Neural cell (in vitro differentiated cells): Measurements from ENCODE around the gene ELN. TPM values are rescaled to one million over a fixed set of nuclear protein-coding genes. Genes with fewer than 3 reads are reported as not detected.

Source experiments
- H2AFZ ChIP-seq: fragments of 200-600, 300-800 bp; sonication (generic), shearing (Covaris generic); 2 replicates; pipeline ENCODE4 v1.6.0; 2014; ENCODE audit warnings: low read depth, mild to moderate bottlenecking, antibody characterized with exemption, low read length, moderate library complexity
- H3F3A ChIP-seq: fragments of 200-600 bp; shearing (Covaris generic); 2 replicates; pipeline ENCODE4 v1.6.1; 2016; ENCODE audit warnings: mild to moderate bottlenecking, moderate library complexity, mixed read lengths, antibody characterized with exemption, low read length; ENCODE audit not compliant: insufficient read depth, poor library complexity, severe bottlenecking
- H3K27ac ChIP-seq: fragments of 200-600, 300-800 bp; sonication (generic), shearing (Covaris generic); 2 replicates; pipeline ENCODE4 v1.5.1; 2014; ENCODE audit warnings: mild to moderate bottlenecking, low read length, moderate library complexity
- H3K27me3 ChIP-seq: fragments of 300-800, 200-600 bp; sonication (generic), shearing (Covaris generic); 2 replicates; pipeline ENCODE4 v1.6.0; 2014; ENCODE audit warnings: mild to moderate bottlenecking, low read depth, low read length, moderate library complexity; ENCODE audit not compliant: insufficient read depth
- H3K36me3 ChIP-seq: fragments of 300-800, 200-600 bp; sonication (generic), shearing (Covaris generic); 2 replicates; pipeline ENCODE4 v1.5.1; 2014; ENCODE audit warnings: mild to moderate bottlenecking, antibody characterized with exemption, low read length, moderate library complexity; ENCODE audit not compliant: insufficient read depth
- H3K4me2 ChIP-seq: fragments of 300-800, 200-600 bp; sonication (generic), shearing (Covaris generic); 2 replicates; pipeline ENCODE4 v1.6.0; 2014; ENCODE audit warnings: mild to moderate bottlenecking, low read length
- H3K4me3 ChIP-seq: fragments of 300-800, 200-600 bp; sonication (generic), shearing (Covaris generic); 2 replicates; pipeline ENCODE4 v1.5.1; 2014; ENCODE audit warnings: mild to moderate bottlenecking, low read length, moderate library complexity
- H3K79me2 ChIP-seq: fragments of 200-600 bp; shearing (Covaris generic); replicated peaks from 2 replicates; pipeline ENCODE4 v1.6.0; 2014; ENCODE audit warnings: mild to moderate bottlenecking, low read length, moderate library complexity; ENCODE audit not compliant: insufficient read depth
- H3K9ac ChIP-seq: fragments of 300-800, 200-600 bp; sonication (generic), shearing (Covaris generic); 2 replicates; pipeline ENCODE4 v1.6.1; 2016; ENCODE audit warnings: mild to moderate bottlenecking, low read length, mixed read lengths
- H3K9me2 ChIP-seq: fragments of 200-600 bp; shearing (Covaris generic); 2 replicates; pipeline ENCODE4 v1.6.1; 2016; ENCODE audit warnings: mild to moderate bottlenecking, low read length, mixed read lengths; ENCODE audit not compliant: insufficient read depth
- H3K9me3 ChIP-seq: fragments of 200-600, 300-800 bp; sonication (generic), shearing (Covaris generic); 2 replicates; pipeline ENCODE4 v1.6.1; 2016; ENCODE audit warnings: mild to moderate bottlenecking, mixed run types, low read length, moderate library complexity, mixed read lengths
- H4K20me1 ChIP-seq: fragments of 200-600 bp; shearing (Covaris generic); 2 replicates; pipeline ENCODE4 v1.6.1; 2016; ENCODE audit warnings: mild to moderate bottlenecking, mixed run types; ENCODE audit not compliant: insufficient read depth
- CTCF ChIP-seq: fragments of 450-650 bp; IDR thresholded peaks from 2 replicates; pipeline ENCODE4 v1.5.1; 2014; ENCODE audit warnings: antibody characterized with exemption, mild to moderate bottlenecking, moderate library complexity; ENCODE audit not compliant: poor library complexity, severe bottlenecking
- EP300 ChIP-seq: fragments of 450-650 bp; conservative IDR thresholded peaks from 2 replicates; pipeline ENCODE4 v1.6.1; 2014; ENCODE audit warnings: antibody characterized with exemption, mild to moderate bottlenecking, moderate library complexity; ENCODE audit not compliant: poor library complexity, severe bottlenecking
- EZH2 ChIP-seq: fragments of 200-600, 300-800 bp; shearing (Covaris generic), sonication (generic); IDR thresholded peaks from 2 replicates; pipeline ENCODE4 v1.6.1; 2014; ENCODE audit warnings: antibody characterized with exemption, low read length, borderline replicate concordance, mild to moderate bottlenecking; ENCODE audit not compliant: insufficient read depth, poor library complexity, severe bottlenecking
- MXI1 ChIP-seq: fragments of 450-650 bp; conservative IDR thresholded peaks from 2 replicates; pipeline ENCODE4 v1.6.1; 2014; ENCODE audit warnings: antibody characterized with exemption, mild to moderate bottlenecking; ENCODE audit not compliant: poor library complexity, severe bottlenecking
- POLR2AphosphoS5 ChIP-seq: IDR thresholded peaks from 2 replicates; pipeline ENCODE4 v1.6.1; 2012
- RAD21 ChIP-seq: fragments of 450-650 bp; conservative IDR thresholded peaks from 2 replicates; pipeline ENCODE4 v1.6.1; 2014; ENCODE audit warnings: antibody characterized with exemption, mild to moderate bottlenecking, moderate library complexity
- REST ChIP-seq: IDR thresholded peaks from 2 replicates; pipeline ENCODE4 v1.6.1; 2012; ENCODE audit warnings: borderline replicate concordance
- SMC3 ChIP-seq: fragments of 450-650 bp; conservative IDR thresholded peaks from 2 replicates; pipeline ENCODE4 v1.6.1; 2014; ENCODE audit warnings: antibody characterized with exemption, mild to moderate bottlenecking, moderate library complexity; ENCODE audit not compliant: poor library complexity
- TAF1 ChIP-seq: IDR thresholded peaks from 2 replicates; pipeline ENCODE4 v1.6.1; 2012; ENCODE audit warnings: low read depth
- polyA minus RNA-seq: library from RNA; depleted of rRNA, polyadenylated mRNA; stranded (reverse); fragments of >200 nt; gene quantifications from 2 replicates; pipeline ENCODE4 v1.2.3, GENCODE V29; 2014
- polyA plus RNA-seq: library from polyadenylated mRNA; depleted of rRNA; stranded (reverse); fragments of >200 nt; gene quantifications from 2 replicates; pipeline ENCODE4 v1.2.3, GENCODE V29; 2014

Gene ELN
- 0.16 TPM in 1 of 2 replicates, not detected in the other for polyA plus RNA-seq
- 0.23 TPM in 1 of 2 replicates, not detected in the other for polyA minus RNA-seq

- Histone ChIP-seq H3K4me3 (no peak within 1 kb of the TSS), H3K27ac (no peak within 1 kb of the TSS)
Measured at GRCh38 chr7:74027683-74028320, at the start of gene ELN. Gene ELN, plus strand, starts transcription at chr7:74028173. Its CDS starts 15 bp downstream, at chr7:74028188.

More at GRCh38 chr7:74027683-74028320, at the start of gene ELN:
- H3K36me3 ChIP-seq: no peaks in the 10 kb centered on the region
- H3K9me3 ChIP-seq: no peaks in the 10 kb centered on the region
- no peaks in the 10 kb centered on the region for H3F3A ChIP-seq
- H2AFZ ChIP-seq: no peak within 1 kb of the TSS
- no peaks in the 10 kb centered on the region for H4K20me1 ChIP-seq
- no peaks in the 10 kb centered on the region for H3K27me3 ChIP-seq
- TF ChIP-seq MXI1 (no peak), REST (no peak), SMC3 (no peak), EP300 (no peak), RAD21 (no peak), POLR2AphosphoS5 (no peak), CTCF (no peak), EZH2 (no peak), TAF1 (no peak)
- H3K79me2 ChIP-seq: no peaks in the 10 kb centered on the region
- no peak within 1 kb of the TSS for H3K9ac ChIP-seq
- H3K4me2 ChIP-seq: no peak within 1 kb of the TSS
- H3K9me2 ChIP-seq: no peaks in the 10 kb centered on the region
